T-helper 2 cell (primary cell): Measurements from ENCODE around the gene FOLR2.
"Not testable (repeated sequence)": the region's sequence is repeated elsewhere in the genome, so short reads cannot be mapped to it uniquely, and the experiment has no call there.

ENCODE experiments used
- DNase-seq, 5 experiments: peaks; one replicate each; pipeline versions ENCODE4 v3.0.0 to v3.0.0-alpha.2; 2012 to 2022

Gene FOLR2

DNA sequence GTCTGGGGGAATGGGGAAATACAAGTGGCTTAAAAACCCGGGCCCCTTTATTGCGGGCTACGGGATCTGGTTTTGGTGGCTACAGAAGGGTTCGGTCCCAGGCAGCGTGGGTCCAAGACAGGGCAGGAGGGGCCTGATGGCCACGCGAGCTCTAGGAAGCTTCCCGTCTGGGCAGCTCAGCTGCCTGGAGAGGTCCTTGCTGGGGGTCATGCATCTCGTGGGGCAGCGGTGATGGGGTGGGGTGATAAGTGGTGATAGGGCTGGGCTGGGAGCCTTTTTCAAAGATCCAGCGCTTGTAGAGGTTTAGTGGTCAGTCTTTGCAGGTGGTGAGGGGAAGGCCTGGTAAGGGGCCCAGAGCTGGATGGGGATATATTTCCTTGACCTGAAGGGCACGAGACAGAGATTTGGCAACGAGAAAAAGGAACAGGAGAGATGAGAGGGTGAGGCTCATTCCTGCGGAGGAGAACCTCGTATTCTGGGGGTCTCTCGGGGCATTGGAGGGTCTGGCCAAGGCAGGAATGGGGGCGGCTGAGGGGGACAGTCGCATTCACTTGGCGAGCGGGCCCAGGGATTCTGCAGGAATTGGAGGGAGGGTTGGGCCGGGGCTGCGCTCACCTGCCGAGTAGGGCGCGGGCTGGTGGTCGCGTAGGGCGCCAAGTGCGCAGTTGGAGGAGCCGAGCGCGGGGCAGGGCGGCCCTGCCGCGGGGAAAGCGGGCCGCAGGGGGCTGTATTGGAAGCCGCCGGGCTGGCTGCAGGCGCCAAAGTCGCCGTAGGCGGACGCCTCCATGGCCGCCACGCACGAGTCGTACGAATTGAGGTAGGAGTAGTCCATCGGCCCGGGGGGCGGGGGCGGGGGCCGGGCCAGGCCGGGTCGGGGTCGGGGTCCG, 26.8 kb downstream of the FOLR2 start:
- DNase-seq = no peak

DNA sequence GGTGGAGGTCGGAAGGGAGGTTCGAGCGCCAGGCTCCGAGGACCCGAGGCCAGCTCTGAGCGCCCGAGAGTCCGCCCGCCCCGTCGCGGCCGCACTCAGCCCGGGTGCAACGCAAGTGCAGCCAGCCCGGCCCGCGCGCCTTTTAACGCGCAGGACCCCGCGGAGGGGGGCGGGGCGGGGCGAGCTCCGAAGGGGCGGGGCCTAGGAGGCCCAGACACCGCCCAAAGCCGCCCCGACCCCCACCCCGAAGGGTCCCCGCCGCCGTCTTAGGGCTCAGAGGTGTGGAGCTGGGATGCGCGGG, 27.4 kb downstream of the FOLR2 start, which contains the start of gene PHOX2A:
PHOX2A (minus strand) TSS at position 117 of the 301 bp plus-strand sequence. CDS start 172 bp downstream, outside the sequence.
- no peak for DNase-seq

DNA sequence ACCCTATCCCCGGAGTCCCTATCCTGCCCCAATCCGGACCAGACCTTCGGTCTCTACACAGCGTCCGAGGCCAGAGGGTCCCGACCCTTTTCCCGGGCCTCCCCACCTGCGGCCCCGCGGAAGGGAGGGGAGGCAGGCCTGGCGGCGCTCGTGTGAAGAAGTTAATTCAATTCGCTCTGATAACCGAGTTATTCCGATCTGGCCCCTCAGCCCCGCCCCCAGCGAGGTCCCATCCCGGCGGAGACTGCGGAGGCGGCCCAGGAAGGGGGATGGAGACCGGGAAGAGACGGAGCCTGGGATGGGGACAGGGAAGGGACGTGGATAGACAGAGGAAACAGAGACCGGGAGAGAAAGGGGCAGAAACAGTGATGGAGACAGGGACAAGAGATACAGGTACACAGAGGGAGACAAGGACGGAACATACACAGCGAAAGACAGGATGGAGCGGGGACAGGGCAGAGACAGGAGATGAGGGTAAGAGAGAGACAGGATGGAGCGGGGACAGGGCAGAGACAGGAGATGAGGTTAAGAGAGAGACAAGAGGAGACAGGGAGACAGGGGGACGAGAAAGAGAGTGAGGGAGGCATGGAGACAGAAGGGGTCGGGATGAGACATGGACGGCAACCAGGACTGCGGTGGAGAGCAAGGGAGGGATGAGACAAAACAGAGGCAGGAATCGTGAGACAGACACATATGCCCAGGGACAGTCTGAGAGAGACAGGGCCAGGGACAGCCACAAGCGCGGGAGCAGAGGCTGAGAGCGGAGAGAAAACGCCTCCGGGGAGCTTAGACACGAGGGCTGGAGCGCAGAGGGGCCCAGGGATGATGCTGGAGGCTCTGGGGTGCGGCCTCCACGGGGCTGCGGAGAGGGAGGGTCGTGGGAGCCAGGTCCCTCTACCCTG, 28.0 kb downstream of the FOLR2 start:
- DNase-seq = no peak

DNA sequence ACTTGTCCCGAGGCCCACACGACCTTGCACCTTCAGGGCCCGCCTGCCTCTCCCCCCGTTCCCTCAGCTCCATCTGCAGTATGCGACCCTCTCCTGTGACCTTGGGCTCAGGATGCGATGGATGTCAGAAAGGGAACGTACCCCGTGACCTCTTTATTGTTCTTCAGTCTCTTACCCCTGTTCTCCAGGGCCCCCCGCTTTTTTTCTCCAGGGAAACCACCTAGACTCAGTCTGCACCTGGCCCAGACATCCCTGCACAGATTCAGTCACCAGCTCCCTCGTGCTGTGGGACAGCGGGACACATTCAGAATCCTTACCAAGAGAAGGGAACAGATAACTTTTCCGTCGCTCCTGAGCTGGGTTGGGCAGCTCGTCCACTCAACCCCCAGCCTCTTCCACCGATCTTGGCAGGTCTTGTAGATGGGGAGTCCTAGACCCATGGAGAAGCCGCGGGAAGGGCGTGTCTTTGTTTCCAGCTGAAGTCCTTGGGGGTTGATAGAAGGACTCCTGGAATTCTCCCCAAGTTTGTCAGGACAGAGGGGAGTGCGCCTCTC, 28.7 kb downstream of the FOLR2 start:
- DNase-seq = no peak

DNA sequence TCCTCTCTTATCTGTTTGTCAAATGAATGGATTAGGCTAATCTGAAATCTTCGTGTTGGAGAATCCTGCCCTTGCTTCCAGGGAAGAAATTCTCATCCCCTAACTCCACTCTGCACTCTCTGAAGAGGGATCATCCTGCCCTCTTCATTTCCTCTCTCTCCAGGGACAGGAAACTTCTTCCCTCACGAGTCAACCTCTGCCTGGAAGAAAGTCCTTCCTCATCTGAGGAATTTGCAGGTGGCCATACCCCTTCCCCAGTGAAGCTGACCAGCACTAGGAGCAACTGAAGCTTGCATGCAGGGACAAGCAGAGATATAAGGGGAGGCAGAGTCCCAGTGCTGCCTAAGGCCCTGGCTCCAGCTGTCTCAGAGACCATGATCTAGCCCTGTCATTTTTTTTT, 31.0 kb downstream of the FOLR2 start:
- DNase-seq = no peak

DNA sequence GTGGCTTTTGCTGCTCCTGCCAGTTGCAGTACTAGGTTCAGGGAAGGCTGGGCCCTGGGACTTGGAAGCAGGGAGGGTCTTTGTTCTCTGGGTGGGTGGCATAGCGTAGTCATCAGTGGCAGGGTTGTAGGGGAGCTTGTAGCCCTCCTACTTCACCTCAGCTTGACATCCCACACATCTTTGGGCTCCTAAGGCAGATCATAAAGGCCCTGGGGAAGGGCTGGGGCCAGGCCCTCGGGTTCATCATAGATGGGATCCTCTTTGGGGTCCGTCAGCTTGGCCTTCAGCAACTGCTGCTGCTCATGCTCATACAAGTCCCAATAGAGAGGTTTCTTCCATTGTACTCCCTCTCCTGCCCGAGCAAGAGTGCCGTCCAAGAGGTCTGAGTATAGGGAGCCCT, 33.4 kb downstream of the FOLR2 start:
- DNase-seq = no peak

DNA sequence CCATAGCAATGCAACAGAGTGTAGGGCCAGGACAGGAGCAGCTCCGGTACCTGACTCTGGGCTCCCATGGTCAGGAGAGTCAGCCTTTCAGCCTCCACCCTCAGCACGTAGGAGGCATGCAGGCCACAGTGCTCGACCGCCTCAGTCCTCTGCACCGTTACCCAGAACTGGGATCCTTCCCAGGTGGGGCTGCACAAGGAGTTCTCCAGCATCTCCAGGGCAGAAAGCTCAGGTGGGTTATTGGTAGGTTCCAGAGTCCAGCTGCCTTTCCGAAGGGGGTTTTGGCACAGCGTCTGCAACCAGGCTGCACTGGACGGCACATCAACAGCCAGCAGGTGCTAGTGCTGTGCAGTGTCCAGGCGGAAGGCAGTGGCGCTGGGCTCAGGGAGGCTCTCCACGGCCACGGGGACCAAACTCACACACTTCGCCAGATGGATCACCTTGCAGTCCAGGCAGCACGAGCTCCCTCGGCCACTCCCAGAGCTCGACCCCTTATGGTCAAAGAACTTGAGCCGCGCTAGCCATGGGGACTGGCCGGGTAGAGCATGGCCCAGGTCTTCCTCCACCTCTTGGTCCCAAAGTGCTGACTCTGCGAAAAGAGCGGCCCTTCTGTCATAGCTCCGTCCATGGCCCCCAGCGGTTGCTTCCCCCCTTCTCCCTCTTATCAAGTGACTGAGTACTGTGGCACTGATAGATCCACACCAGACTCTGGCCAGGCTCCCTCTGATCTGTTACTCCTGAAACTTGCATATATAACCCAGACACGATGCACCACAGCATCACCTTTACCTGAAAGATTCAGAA, 34.3 kb downstream of the FOLR2 start:
- DNase-seq = no peak

DNA sequence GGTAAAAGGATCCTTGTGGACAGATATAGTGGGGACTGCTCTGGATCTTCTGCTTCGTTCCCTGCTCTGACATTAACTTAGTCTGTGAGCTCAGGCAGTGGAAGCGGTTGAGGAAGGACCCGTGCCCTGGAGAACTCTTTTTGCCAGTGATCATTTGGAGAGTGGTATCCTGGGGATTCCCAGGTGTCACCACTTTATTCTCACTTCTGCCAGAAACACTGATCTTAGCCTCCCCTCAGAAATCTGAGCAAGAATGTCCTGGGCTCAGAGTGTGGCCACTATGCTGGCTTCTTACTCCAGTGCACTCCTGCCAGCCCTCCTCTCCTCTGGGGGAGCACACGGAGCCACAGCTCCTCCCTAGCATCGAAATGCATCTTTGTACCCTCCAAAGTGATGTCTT, 35.0 kb downstream of the FOLR2 start:
- no peak for DNase-seq

DNA sequence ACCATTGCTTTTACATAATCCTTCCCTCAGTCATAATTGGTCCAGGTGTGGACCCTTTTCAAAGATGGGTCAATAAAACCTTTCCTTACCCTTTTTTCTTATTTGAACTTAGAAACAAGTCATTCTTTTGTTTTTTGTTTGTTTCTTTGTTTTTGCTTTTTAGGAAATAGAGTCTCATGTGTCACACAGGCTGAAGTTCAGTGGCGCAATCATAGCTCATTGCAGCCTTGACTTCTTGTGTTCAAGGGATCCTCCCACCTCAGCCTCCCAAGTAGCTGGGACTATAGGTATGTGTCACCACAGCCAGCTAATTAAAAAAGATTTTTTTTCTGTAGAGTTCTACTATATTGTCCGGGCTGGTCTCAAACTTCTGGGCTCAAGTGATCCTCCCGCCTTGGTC, 36.8 kb downstream of the FOLR2 start:
- no peak for DNase-seq

DNA sequence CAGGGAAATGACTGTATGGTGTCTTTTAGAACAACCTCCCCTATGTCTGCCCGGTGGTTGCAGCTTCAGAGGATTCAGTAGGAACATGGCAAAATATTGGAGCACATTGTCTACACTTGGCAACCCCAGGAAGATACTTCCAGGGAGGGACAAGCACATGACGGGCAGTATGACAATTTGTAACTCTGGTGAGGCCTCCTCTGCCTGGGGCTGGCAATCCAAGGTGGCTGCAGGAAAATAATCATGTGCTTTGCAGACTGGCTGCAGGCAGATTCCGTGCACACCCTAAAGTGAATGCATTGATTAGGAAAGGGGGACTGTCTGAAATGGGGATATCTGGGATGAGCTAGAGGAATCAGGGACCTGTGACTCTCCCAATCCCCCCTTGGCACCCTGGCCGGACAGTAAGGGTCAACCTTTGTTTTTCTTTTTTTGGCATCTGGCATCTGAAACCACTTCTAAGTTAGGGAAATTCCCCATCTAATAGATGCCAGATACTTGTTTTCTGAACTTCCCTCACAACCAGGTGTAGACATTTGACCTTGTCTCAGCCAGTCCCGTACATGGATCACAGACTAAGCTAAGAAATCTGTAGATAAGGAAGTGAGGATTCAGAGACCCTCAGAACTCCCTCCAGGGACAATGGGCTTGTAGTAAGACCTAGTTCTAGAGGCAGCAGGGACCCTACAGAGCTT, 37.9 kb downstream of the FOLR2 start:
- DNase-seq = no peak

DNA sequence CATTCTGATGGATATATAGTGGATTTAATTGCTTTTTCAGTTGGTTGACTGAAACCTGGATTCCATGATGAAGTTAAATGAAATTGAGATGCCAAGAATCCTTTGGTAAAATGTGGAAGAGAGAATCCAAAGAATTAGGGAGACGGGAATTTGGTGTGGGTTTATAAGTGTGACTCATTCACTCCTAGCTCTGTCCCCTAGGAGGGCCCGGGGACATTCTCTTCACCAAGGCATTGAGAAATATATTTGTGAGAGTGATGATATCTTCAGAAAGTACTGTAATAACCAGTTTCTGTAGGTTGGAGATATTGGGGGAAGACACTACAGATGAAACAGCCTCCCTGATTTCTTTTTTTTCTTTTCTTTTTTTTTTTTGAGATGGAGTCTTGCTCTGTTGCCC, 41.0 kb downstream of the FOLR2 start:
- DNase-seq = no peak

DNA sequence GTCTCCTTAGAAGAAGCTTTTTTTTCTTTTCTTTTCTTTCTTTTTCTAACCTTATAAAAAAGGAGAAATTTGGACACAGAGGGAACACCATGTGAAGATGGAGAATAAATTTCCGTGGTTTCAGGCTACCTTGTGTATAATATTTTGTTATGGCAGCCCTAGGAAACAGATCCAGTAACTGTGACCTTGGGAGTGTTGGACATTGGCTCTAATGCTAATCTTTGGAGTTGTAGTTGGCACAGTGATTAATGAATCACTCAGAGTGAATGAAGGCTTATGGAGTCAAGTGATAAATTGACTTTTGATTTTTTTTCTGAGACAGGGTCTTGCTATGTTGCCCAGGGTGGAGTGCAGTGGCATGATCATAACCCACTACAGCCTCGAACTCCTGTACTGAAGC, 42.9 kb downstream of the FOLR2 start:
- DNase-seq = no peak

DNA sequence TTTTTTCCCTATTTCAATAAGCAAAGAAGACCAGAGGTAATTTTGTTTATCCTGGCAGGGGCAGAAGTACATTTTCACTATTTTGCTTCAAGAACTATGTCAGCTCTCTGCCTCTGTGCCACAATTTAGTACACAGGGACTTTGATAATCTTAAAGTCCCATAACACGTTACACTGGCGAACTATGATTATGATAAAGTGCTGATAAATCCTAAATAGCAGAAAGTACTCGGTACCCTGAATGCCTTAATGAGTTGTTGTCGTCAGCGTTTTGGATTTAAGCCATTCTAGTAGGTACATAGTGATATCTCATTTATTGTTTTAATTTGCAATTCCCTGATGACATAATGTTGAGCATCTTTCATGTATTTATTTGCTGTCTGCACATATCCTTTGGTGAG, 44.0 kb downstream of the FOLR2 start:
- DNase-seq = no peak

DNA sequence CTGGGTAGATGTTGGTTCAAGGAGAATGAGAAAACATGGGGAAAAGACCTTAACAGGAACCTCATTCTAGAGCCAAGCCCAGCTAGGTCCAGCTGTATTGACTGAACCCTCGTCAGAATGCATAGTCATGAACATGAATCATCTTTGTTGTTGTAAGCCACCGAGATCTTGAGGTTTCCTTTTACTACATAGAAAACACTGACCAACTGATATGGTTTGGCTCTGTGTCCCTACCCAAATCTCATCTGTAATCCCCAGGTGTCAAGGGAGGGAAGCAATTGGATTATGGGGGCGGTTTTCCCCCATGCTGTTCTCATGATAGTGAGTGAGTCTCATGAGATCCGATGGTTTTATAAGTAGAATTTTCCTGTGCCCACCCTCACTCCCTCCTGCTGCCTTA, 46.8 kb downstream of the FOLR2 start:
- DNase-seq = no peak

DNA sequence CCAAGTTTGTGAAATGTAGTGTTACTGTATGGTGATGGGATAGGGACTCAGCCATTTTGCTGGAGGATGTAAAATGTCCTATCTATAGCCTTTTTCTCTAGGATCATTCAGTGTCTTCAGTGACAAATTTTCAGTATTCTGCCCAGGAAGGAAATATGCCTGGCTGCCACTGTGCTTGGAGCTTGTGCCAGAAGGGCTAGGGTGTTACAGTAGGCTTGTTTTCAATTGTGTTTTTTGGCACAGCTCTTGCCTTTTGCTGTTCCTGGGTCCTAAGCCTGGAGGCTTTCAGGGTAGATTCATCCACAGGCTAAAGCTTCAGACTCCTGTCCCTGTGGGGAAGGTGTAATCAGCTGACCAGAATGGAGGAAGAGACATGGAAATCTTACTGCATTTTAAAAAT, 49.4 kb downstream of the FOLR2 start:
- no peak for DNase-seq

DNA sequence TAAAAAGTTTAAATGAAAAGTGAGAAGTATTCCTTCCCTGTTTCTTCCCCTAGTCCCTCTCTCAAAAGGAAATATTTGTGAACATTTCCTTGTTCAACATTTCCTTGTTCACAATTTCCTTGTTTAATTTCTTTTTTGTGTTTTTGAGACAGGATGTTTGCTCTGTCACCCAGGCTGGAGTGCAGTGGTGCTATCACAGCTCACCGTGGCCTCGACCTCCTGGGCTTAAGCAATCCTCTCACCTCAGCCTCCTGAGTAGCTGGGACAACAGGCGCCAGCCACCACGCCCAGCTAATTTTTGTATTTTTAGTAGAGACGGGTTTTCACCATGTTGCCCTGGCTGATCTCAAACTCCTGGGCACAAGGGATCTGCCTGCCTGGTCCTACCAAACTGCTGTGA, 50.4 kb downstream of the FOLR2 start:
- DNase-seq = not testable (repeated sequence)

DNA sequence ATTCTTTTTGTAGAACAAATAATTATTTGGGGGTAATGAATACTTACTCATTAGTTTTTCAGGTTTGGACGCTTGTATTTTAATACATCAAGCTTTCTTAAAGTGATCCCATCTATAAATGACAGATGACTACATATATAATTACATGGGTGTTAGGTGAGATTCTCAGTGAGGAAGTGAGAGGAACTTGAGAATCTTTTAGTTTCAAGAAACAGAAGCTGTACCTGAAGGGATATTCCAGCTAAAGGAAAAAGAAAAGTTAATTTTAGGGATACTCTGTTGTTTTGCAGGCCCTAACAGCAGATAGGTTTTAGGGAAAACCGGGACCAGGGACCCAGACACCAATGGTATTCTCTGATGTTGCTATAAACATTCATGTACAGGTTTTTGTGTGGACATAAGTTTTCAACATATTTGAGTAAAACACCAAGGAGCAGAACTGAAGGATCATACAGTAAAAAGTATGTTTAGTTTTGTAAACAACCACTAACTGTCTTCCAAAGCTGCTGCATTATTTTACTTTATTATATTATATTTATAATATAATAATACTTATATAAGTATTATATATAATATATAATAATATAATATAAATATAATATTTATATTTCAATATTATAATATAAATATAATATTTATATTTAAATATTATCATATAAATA, 51.5 kb downstream of the FOLR2 start:
- DNase-seq = no peak
